Skeletal muscle tissue (tissue), 4 donors: Measurements from ENCODE around the gene DLGAP1. TPM values are rescaled to one million over a fixed set of nuclear protein-coding genes. Genes with fewer than 3 reads are reported as not detected.

Experiments
- H3K27ac ChIP-seq: one replicate; pipeline ENCODE4 v1.7.0; 2013; ENCODE audit warnings: mild to moderate bottlenecking, low read depth, low read length, inconsistent platforms
- H3K27me3 ChIP-seq, 3 donors: one replicate each; pipeline ENCODE4 v1.7.0; 2013; ENCODE audit warnings: low read length in 3 of 3; ENCODE audit not compliant: control insufficient read depth in 3 of 3, insufficient read depth in 3 of 3
- H3K36me3 ChIP-seq, 3 donors: one replicate each; pipeline ENCODE4 v1.7.0; 2013; ENCODE audit warnings: low read length in 3 of 3; ENCODE audit not compliant: control insufficient read depth in 3 of 3, insufficient read depth in 3 of 3
- H3K4me1 ChIP-seq, 3 donors: one replicate each; pipeline ENCODE4 v1.7.0; 2013; ENCODE audit warnings: low read length in 3 of 3, mild to moderate bottlenecking in 3 of 3; ENCODE audit not compliant: control insufficient read depth in 3 of 3, insufficient read depth in 3 of 3
- H3K4me3 ChIP-seq, 3 donors: one replicate each; pipeline ENCODE4 v1.7.0; 2013; ENCODE audit warnings: low read length in 3 of 3
- H3K9ac ChIP-seq, 3 donors: one replicate each; pipeline ENCODE4 v1.7.0; 2013; ENCODE audit warnings: low read length in 3 of 3, mild to moderate bottlenecking in 3 of 3, moderate library complexity in 2 of 3, low read depth in 1 of 3
- H3K9me3 ChIP-seq, 3 donors: one replicate each; pipeline ENCODE4 v1.7.0; 2013; ENCODE audit warnings: low read length in 3 of 3; ENCODE audit not compliant: control insufficient read depth in 3 of 3
- total RNA-seq: library from RNA; depleted of rRNA; stranded (reverse); fragments of >200 nt; gene quantifications from one replicate; pipeline ENCODE4 v1.2.3, GENCODE V29; 2014
- donor health status: Osteomylitis.

Gene DLGAP1
- total RNA-seq, 1 donor from 2014 or later: 0.52 TPM

DNA sequence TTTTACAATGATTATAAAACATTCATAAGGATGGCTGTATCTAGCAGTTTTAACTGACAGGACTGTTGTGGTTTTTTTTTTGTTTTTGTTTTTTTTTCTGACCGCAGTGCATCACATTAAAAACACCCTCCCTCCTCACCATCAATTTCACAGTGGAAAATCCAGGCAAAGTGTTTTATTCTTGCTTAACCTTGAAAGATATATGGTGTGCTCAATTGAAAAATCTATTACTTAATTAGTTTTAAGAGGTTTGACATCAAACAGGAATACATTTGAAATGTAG lies 250.7 kb downstream of the DLGAP1 start:
- Histone ChIP-seq H3K27me3 (no peaks in the 10 kb centered on the region), H3K4me3 (no peak overlapping the region), H3K27ac (no peak overlapping the region), H3K4me1 (no peaks in the 10 kb centered on the region), H3K9me3 (no peaks in the 10 kb centered on the region), H3K9ac (no peak overlapping the region), H3K36me3 (no peaks in the 10 kb centered on the region)

- Histone ChIP-seq H3K27me3 (no peaks in the 10 kb centered on the region), H3K4me3 (no peak overlapping the region), H3K9ac (no peak overlapping the region), H3K36me3 (no peaks in the 10 kb centered on the region), H3K9me3 (no peaks in the 10 kb centered on the region), H3K27ac (no peak overlapping the region), H3K4me1 (no peaks in the 10 kb centered on the region)
These were observed 251.3 kb downstream of the DLGAP1 start for GRCh38 chr18:4203568-4204437.

DNA sequence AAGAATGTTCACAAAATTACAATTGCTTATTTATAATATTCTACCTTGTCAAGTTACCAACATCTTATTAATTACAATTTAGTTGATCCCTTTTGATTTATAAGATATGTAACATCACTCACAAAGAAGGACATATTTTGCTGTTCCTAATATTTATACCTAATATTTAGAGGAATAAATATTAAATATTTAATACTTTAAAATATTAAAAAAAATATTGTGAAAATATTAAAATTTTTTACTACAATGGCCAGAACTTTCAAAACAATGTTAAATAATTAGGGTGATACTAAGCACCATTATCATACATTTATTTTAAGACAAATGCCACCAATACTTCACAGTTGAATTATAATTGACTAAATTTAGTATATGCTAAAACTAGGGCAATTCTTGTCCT lies 254.7 kb downstream of the DLGAP1 start:
- Histone ChIP-seq H3K36me3 (no peaks in the 10 kb centered on the region), H3K9ac (no peak overlapping the region), H3K27ac (no peak overlapping the region)

DNA sequence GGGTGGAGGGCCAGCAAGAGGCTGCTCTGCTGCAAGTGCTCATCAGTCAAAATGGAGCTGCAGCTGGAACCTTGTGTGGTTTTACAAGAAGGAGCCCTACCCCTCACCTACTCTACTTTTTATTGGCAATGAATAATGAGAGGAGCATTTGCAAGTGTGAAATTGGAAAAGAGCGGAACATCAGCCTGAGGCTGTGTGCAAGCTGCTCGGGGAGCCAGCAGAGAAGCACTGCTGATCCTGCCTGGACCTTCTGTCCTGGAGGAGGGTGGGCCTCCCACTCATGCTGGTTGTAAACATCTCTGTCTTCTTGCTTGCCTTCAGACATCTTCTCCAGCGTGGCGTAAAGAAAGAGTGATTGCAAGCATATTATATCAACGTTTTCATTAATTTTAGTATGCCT lies 256.2 kb downstream of the DLGAP1 start:
- Histone ChIP-seq H3K27me3 (no peaks in the 10 kb centered on the region), H3K36me3 (no peaks in the 10 kb centered on the region), H3K4me3 (no peak overlapping the region), H3K9ac (no peak overlapping the region), H3K27ac (no peak overlapping the region), H3K9me3 (no peaks in the 10 kb centered on the region), H3K4me1 (no peaks in the 10 kb centered on the region)

More for the DNA sequence above, 254.7 kb downstream of the DLGAP1 start:
- H3K4me1 ChIP-seq: no peaks in the 10 kb centered on the region
- H3K4me3 ChIP-seq: no peak overlapping the region
- no peaks in the 10 kb centered on the region for H3K9me3 ChIP-seq
- no peaks in the 10 kb centered on the region for H3K27me3 ChIP-seq

DNA sequence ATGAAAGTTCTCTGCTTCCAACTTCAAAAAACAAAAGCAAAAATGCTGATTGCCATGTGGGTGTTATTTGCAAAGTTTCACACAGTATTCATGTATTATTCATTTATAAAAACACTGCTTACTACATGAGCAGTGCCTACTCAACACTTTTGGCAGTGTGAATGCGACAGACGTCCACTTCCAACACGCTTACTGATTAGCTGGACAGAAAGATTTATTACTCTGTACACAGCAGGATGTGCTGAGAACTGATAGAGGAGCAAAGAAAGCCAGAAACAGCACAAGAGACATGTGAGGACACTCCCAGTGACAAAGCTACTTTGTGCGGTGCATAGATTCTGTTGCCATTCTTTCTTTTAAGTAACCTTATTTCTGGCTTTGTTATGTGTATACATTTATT lies 258.8 kb downstream of the DLGAP1 start:
- Histone ChIP-seq H3K4me1 (no peaks in the 10 kb centered on the region), H3K9me3 (no peaks in the 10 kb centered on the region), H3K36me3 (no peaks in the 10 kb centered on the region), H3K4me3 (no peak overlapping the region), H3K27ac (no peak overlapping the region), H3K27me3 (no peaks in the 10 kb centered on the region), H3K9ac (no peak overlapping the region)

DNA sequence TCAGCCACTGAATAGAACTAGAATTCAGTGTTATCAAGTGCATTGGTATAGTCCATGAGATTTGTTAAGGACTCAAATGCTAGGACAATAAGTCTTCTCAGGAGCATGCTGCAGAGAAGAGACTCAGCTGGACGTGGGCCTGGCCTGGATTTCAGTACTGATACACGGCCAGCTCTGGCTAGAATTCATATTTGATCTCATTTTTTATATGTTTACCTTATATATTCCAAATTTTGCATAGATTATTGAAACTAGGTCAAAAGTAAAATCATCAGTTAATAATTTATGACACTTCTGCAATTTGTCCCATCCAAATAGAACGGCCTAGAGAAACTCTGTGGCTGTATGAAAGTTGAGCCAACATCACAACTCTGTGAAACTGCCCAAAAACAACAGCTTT lies 262.0 kb downstream of the DLGAP1 start:
- Histone ChIP-seq H3K27ac (no peak overlapping the region), H3K36me3 (no peaks in the 10 kb centered on the region), H3K4me1 (no peaks in the 10 kb centered on the region), H3K27me3 (no peaks in the 10 kb centered on the region), H3K9ac (no peak overlapping the region), H3K9me3 (no peaks in the 10 kb centered on the region), H3K4me3 (no peak overlapping the region)

- H3K36me3 ChIP-seq: no peaks in the 10 kb centered on the region
- H3K27me3 ChIP-seq: no peaks in the 10 kb centered on the region
- no peaks in the 10 kb centered on the region for H3K9me3 ChIP-seq
- H3K4me1 ChIP-seq: no peaks in the 10 kb centered on the region
- no peak overlapping the region for H3K27ac ChIP-seq
- H3K4me3 ChIP-seq: no peak overlapping the region
- no peak overlapping the region for H3K9ac ChIP-seq
These were observed 273.1 kb downstream of the DLGAP1 start for GRCh38 chr18:4181882-4182568.

DNA sequence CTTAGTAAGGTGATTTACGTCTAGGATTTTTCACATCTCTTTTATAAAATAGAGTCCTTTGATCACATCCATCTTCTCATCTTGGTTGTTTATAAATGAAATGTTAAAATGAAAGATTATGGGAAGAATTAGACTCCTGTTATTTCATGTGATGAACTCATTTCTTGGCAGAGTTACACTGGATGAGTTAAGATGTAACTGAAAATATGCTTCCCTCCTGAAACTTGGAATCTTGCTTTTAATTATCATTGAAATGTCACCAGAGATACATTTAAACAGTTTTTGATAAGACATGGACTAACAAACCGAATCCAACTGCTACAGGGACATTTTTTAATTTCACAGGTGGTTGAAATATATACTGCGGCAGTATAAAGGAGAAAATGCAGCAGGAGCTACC lies 274.0 kb downstream of the DLGAP1 start:
- no peaks in the 10 kb centered on the region for H3K36me3 ChIP-seq
- no peaks in the 10 kb centered on the region for H3K4me1 ChIP-seq
- H3K9ac ChIP-seq: no peak overlapping the region
- H3K4me3 ChIP-seq: peak overlapping the region in 1 of 3 donors; percentile 14
- no peaks in the 10 kb centered on the region for H3K27me3 ChIP-seq
- H3K9me3 ChIP-seq: no peaks in the 10 kb centered on the region
- no peak overlapping the region for H3K27ac ChIP-seq

- H3K9ac ChIP-seq: no peak overlapping the region
- no peak overlapping the region for H3K27ac ChIP-seq
- no peaks in the 10 kb centered on the region for H3K27me3 ChIP-seq
These were observed 282.7 kb downstream of the DLGAP1 start for GRCh38 chr18:4172196-4173100.

DNA sequence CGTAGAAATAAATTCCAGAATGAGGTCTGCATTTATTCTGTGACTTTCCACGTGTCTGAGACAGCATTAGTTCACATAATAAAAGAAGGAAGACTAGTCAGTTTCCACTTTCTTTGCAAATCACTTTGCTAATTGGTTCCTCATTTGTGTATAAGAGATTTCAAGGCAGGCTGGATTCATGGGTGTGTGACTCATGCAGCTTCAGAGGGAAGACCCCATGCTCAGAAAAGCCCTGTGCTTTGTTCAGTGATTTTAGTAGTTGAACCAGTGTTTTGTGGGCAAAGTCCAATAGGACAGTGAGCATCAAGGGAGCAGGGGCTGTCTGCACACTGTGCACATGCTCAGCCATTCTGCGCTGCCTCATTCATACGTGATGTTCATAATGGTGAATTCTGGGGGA lies 297.8 kb downstream of the DLGAP1 start:
- Histone ChIP-seq H3K9ac (no peak overlapping the region), H3K27me3 (no peaks in the 10 kb centered on the region), H3K27ac (no peak overlapping the region), H3K9me3 (no peaks in the 10 kb centered on the region), H3K36me3 (no peaks in the 10 kb centered on the region), H3K4me3 (no peak overlapping the region), H3K4me1 (no peaks in the 10 kb centered on the region)

More at GRCh38 chr18:4172196-4173100, 282.7 kb downstream of the DLGAP1 start:
- Histone ChIP-seq H3K4me3 (no peak overlapping the region), H3K4me1 (no peaks in the 10 kb centered on the region), H3K9me3 (no peaks in the 10 kb centered on the region), H3K36me3 (no peaks in the 10 kb centered on the region)
